WTC11 (cell line): Measurements from ENCODE around the gene FGFR3.

ENCODE experiments used
- PREB ChIP-seq: sonication (generic); formaldehyde crosslinking; IDR thresholded peaks from 2 replicates; pipeline ENCODE4 v1.8.1; 2022; ENCODE audit warnings: mild to moderate bottlenecking, missing genetic modification reagents, moderate library complexity, borderline replicate concordance
- USF1 ChIP-seq: sonication (generic); formaldehyde crosslinking; IDR thresholded peaks from 2 replicates; pipeline ENCODE4 v1.8.0; 2022; ENCODE audit warnings: mild to moderate bottlenecking, missing genetic modification reagents

GRCh38 chr4:1749826-1750225 is 43.3 kb upstream of the FGFR3 start:
- TF ChIP-seq PREB (no peak), USF1 (CRISPR knock-in tag) (no peak)
